HG02798 (cell line): Measurements from ENCODE around the gene KARS1.

ENCODE experiments used
- ATAC-seq: cut with Tn5 transposase; IDR thresholded peaks from one replicate; pipeline ENCODE4 v1.9.1; 2021; ENCODE audit warnings: mild to moderate bottlenecking; ENCODE audit not compliant: unreplicated experiment, poor library complexity

The KARS1 gene

DNA sequence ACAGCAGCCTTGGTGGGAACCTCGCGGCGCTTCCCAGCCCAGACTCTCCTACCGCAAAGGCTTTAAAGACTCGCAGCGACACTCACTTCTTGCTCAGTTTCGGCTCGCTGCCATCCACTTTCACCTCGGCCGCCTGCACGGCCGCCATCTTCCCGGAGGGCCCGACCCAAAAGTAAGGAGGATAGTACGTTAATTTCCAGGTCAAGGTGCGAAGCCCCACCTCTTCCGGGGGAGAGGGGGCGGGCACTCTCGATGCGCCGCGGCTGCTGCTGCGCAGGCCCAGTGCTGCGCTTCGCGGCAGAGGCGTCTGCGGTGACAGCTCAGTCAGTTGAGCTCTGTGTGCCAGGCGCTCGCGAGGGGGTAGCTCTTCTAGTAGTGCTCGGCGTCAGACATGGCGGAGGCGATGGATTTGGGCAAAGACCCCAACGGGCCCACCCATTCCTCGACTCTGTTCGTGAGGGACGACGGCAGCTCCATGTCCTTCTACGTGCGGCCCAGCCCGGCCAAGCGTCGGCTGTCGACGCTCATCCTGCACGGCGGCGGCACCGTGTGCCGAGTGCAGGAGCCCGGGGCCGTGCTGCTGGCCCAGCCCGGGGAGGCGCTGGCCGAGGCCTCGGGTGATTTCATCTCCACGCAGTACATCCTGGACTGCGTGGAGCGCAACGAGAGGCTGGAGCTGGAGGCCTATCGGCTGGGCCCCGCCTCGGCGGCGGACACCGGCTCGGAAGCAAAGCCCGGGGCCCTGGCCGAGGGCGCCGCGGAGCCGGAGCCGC, at the start of gene KARS1, which contains the start of gene TERF2IP:
TSS of gene KARS1 (minus strand) at position 174 of the 773 bp plus-strand sequence. CDS start at position 148, 26 bp downstream.
TSS of gene TERF2IP (plus strand) at position 282 of the 773 bp plus-strand sequence. CDS start at position 392, 110 bp downstream.
- ATAC-seq = peak; percentile 89

DNA sequence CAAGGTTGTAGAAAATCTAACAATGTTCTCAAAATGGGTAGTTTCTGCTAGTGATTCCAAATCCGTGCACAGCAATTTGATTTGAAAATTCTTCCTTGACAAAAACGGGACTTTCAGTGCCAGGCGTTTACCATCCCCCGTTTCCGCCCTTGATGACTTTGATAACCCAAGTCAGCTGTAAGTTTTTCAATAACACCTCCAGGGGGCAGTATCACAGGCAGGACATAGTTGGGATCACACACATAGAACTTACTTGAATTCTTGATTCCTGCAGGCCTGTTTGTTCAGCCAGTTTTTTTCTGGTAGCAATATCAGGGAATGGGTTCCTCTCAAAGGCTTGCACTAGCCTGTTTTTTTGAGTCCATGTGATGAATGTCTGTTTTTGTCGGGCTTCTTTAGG, 48.2 kb upstream of the KARS1 start:
- no peak for ATAC-seq

DNA sequence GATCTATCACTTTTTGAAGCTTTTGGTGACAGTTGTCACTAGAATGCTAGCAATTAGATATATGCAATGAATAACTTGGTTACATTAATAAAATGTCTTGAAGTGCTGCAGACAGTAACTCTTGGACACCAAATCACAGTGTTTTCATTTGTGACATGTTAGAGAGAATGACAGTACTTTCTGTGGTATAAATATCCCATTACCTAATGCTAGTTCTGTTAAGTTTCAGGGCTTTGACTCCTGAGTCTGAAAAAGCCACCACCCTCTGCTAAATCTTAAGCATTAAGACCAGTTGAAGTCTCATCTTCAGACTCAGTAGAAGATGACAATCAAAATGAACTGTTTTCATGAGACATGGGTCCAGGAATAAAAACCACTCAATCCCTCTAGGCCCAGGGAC, 39.9 kb upstream of the KARS1 start:
- no peak for ATAC-seq

DNA sequence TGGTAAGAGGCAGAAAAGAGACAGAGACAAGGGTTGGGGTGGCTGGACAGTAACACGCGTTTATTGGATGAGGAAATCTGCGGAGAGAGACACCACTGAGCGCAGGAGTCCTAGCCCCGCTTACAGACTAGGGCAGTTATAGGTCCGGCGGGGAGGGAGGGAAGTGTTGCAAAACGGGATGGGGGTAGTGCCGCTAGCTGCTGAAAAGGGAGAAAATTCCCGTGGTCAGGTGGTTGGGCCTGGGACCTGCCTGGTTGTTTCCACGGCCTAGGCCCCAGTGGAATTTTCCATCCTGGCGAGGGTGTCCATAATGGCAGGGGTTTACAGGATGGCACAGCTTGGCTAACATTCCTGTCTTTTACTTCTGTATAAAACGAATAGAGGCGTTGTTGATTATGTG, 34.8 kb upstream of the KARS1 start:
- ATAC-seq = no peak

DNA sequence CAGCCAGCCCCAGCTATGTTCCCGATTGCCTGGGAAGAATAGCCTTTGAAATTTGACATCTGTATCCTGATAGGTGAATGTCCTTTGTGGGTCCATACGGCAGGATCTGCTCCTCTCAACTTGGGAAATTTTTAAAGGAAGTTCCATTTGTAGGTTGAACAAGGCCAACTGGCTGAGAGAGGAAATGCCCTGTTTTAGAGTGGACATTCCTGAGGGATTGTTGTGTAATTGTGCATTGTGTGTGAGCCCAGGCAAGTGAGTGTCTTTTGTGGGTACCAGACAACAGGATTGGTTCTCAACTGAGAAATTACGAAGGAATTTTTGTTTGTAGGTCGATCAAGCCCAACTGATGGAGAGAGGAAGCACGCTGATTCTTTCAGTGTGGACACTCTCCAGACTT, 31.9 kb upstream of the KARS1 start:
- no peak for ATAC-seq

DNA sequence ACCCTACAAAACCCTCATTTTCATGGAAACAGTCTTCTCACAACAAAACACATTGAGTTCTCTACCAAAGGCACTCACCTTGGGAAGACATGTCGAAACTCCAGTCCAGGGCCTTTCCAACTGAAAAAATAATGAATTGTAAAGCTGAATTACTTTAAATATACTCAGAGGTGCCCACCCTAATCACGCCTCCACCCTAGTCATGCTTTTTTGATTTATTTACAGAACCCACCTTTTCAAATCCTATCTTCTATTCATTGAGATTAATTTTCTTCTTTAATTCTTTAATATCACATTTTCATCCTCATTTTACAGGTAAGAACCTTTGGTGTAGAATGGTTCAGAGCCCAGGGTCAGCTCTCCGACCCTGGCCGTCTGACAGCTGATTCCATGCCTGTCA, 29.4 kb upstream of the KARS1 start, which contains the start of gene CPHXL2:
TSS of gene CPHXL2 (minus strand) at position 101 of the 400 bp plus-strand sequence. CDS start at position 91, 10 bp downstream.
- no peak for ATAC-seq

DNA sequence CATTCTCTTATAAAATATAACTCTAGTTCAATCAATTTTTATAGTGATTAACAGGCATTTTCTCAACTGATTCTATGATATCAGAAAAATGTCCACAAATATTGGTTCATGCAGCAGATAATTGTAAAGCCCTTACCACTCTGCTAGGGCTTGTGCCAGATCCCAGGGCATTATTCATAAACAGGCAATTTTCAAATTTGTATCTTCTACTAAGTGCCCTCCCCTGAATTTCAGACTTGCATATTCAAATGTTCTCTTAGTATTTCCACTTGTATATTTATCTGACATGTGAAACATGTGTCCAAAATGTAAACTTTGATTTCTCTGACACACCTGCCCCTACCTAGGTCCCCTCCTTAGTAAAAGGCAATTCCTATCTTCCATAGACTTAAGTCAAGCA, 20.0 kb upstream of the KARS1 start:
- ATAC-seq = no peak

DNA sequence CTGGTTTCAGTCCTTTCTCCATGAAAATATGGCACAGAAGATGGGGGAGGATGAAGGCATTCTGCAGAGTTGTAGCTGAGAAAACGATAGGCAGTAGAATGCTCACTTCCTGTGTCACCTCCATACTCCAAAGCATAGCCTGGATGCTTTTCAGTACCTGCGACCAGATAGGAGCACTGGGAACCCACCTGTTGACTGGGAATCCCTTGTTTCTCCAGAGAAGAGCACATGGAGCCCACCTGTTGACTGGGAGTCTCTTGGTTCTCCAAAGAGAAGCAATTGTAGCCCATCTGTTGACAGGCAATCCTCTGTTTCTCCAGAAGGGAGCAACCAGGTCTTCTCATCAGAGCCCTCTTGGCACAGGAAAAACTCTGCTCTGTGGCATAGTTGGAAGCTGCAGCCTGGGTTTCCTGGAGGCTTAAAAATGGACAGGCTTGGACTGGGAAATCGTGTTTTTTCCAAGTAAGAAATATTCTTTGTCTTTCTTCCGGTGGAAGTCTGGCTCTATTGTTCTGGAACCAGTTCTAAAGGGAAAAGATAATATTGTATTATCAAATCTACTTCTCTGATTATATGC, 13.3 kb upstream of the KARS1 start:
- ATAC-seq = no peak

DNA sequence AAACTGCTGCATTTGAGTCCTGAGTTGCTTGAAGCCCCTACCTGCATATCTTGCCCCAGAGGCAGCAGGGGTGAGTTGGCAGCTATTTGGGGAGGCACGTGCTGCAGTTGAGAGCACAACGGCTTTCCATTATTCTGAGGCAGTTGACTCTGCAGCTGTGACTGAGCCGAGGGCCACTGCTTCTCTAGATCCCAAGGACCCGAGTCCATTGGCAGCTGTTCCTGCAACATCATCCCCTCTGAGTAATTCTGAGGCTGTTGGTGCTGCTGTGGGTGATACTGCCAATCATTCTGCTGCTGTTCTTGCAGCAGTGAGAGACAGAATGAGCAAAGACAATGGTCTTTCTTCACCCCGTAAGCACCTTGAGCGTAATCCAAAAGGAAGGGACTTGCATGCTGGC, 12.9 kb upstream of the KARS1 start:
- no peak for ATAC-seq

DNA sequence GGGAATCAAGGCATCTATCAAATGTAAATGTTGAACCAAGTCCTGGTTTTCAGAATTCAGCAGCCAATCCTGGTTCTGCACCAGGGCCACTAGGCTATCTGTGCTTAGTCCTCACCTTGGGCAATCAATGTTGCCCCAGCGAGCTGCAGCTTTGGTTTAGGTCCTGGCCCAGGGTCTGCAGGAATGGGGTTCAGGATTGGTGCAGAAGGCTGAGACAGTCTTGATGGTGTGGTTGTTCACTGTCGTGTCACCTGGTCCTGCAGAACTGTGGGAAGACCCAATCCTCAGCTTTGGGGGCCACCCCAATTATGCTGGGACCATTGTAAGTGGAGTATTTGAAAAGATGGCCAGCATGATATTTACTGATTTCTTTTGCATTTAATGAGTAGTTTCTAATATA, 10.7 kb upstream of the KARS1 start:
- no peak for ATAC-seq

DNA sequence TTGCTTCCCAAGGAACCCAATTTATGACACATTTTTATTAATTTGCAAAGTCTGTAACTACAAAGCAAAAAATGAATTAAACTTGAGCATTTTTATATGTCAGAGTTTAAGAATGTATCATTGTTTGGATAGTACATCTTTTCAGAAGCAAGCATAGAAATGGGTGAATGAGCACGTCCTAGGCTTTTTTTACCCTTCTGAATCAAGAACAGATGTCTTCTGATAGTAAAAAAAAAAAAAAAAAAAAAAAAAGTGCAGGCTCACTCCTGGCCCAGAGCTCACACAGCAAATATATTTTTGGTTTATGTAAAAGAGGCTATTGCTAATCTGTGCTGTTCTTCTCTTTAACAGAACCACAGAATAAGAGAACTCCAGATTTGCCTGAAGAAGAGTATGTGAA, 6.5 kb upstream of the KARS1 start:
- no peak for ATAC-seq

DNA sequence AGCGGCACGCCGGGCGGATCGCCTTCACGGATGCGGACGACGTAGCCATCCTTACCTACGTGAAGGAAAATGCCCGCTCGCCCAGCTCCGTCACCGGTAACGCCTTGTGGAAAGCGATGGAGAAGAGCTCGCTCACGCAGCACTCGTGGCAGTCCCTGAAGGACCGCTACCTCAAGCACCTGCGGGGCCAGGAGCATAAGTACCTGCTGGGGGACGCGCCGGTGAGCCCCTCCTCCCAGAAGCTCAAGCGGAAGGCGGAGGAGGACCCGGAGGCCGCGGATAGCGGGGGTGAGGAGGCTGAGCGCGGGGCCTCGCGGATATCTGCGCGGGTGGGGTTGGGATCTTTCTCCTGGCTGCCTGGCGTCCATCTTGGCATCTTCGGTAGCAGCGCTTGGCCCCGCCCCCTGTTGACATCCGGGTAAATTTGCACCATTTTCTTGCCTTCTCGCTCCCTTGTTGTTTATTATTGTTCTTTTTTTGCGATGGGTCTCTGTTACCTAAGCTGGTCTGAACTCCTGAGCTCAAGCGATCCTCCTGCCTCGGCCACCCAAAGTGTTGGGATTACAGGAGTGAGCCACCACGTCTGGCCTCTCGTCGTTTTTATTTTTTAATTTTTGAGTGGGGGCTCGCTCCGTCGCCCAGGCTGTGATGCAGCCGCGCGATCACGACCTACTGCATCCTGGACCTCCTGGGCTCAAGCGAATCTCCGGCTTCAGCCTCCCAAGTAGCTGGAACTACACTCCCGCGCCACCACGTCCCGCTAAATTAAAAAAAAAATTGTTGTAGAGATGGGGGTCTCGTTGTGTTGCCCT, 1.0 kb upstream of the KARS1 start:
- ATAC-seq = peak; percentile 36

DNA sequence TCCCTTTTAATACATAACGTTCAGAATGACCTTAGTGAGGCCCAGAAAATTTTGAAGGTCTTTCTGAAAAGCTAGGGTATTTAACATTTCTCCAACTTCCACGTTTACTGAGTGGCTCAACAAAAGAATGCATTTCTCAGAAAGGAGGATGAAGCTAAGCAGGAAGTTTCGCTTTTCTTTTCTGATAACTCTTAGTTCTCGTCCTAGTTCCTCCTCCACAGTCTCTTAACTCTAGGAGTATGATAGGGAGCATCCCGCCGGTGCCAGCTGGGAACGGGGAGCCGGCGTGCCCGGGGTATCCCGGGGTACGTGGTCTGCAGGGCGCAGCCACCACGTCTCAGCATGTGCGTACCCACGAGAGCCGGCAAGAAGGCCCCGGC, 363 bp downstream of the KARS1 start:
- peak; percentile 22 for ATAC-seq

DNA sequence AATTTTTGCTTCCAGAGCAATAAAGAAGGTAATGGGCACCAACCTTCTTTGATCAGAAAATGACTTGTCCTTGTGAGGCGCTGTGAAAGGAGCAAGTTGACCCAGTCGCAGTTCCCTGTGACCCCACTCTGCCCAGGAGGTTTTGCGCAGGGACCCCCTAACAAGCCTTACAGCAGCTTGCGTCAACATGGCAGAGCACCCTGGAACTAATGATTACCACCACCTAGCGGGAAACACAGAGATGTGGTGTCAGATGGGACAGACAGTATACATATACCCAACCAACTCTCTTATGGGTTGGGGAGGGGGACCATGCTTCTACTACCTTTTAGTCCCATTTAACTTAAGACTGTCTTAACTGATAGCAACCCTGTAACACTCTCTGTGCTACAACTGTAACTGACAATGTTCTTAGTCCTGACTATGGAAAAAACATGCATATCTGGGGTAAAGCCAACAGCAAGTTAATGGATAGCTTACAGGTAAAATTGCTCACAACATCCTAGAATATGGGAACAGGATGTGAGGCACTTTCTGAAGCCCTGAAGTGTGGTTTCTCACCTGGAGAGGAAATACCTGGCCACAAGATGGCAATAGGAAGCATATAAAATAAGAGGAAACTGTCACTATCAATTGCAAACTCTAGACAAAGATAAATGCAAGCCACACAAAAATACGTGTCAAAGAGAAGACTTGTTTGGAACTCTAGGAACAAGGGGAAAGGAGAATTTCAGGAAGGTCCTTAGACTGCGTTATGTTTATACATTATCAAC, 3.0 kb downstream of the KARS1 start:
- no peak for ATAC-seq

DNA sequence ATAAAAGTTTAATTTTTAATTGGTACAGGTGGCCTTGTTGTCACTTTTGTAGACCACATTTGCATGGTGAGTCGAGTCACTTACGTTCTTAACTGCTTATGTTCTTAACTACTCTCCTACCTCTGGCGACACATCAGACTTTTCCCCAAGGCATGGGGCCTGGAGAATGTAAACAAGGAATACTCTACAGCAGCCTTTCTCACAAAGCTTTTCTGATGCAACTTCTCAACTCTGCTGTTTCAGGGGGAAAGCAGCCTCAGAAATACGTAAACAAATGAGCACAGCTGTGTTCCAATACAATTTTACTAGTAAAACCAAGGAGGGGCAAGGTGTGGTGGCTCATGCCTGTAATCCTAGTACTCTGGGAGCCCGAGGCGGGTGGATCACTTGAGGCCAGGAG, 6.9 kb downstream of the KARS1 start:
- ATAC-seq = no peak

DNA sequence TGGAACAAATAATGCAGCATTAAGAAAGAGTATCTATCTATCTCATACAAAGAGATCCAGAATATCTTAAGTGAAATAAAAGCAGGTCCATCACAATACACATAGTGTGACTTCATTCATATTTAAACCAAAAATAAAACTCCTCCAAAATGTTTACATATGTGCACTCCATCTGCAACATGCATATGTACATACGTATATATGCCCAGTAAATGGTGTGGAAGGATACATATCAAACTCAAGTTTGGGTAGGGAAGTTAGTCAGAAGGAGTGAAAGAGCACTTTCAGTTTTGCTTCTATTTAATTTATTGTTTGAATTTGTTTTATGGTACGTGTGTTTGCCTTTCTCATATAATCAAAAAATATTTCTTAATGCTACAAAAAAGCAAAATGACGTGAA, 12.4 kb downstream of the KARS1 start:
- no peak for ATAC-seq

DNA sequence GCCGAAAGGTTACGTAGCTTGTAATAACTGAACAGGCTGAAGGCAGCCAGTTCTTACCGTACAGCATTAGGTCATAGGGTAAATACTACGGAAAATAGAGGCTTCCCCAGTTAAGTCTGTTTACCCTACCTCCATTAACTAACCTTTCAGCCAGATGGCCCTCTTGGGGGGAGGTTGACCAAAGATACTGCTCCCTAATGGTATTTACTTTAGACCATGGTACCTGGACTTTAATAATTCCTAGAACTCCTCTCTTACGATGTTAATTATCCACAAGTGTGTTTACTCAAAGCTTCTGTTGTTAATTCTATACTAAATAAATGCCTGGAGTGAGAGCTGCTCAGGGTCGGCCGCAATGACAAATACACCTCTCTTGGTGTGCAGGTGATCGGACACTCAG, 14.6 kb downstream of the KARS1 start:
- no peak for ATAC-seq

DNA sequence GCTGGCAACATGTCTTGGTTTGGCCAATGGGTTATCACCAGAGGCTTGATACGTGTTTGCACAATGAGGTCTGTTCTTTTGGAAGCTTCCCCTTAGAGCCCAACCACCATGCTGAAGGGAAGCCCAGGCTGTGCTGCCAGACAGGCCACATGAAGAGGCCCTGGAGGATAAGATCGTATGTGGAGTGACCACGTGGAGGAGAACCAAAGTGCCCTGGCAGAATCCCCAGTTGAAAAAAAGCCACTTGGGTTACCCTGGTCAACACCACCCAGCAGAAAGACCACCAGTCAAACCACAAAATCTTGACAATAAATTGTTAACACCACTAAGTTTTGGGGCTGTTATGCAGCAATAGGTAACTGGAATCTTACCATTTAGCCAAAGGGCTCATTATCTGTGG, 17.4 kb downstream of the KARS1 start:
- no peak for ATAC-seq

DNA sequence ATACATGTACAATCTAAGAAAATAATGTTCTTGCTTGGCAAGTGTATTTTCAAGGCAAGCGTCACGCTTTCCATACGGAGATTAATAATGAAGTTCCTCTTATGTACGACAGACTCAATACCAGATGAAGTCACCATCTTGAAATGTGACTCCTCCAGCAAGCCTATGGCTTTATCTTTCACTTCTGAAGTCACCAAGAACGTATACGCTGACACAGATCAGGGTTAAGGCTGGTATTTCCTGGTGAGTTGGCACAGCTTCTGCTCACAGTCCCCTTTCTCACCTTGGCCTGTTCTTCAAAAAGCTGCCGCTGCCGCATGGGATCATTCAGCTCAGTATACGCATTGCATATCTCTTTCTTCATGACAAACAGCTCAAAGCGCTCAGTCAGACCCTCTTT, 18.3 kb downstream of the KARS1 start:
- no peak for ATAC-seq

DNA sequence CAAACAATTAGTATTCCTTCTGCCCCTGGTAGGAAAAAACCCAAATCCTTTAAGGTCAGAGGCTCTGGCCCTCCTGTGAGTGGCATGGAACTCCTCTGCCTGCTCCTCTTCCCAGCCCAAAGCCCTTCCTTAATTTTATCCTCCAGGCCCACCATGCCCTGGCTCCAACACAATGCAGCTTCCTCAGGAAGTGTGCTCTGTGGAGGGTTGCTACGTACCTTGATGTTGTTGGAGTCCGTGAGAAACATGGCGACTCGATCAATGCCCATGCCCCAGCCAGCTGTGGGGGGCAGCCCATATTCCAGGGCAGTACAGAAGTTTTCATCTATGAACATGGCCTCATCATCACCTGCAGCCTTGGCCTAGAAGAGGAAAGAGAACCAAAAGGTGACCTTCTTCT, 19.1 kb downstream of the KARS1 start:
- ATAC-seq = no peak
